SK-N-SH (cell line): Measurements from ENCODE around the gene SRXN1.

Source experiments
- CHD2 ChIP-seq: fragments of 150-350 bp; IDR thresholded peaks from 2 replicates; pipeline ENCODE4 v1.6.1; 2018; ENCODE audit warnings: low read length; ENCODE audit not compliant: partially characterized antibody
- RCOR1 ChIP-seq: fragments of 150-350 bp; IDR thresholded peaks from 2 replicates; pipeline ENCODE4 v1.6.1; 2017; ENCODE audit warnings: antibody characterized with exemption, low read length
- TCF12 ChIP-seq: IDR thresholded peaks from 2 replicates; pipeline ENCODE4 v1.4.0; 2012
- YY1 ChIP-seq: IDR thresholded peaks from 2 replicates; pipeline ENCODE4 v1.4.0; 2012; ENCODE audit warnings: low read depth, mild to moderate bottlenecking
- TF ChIP-seq, protein P1 (sequence below): IDR thresholded peaks from 2 replicates; pipeline ENCODE4 v1.6.1; 2012; ENCODE audit warnings: mild to moderate bottlenecking, low read depth, low read length, moderate library complexity
- TF ChIP-seq, protein P2 (sequence below): fragments of 200-600 bp; sonication (generic); IDR thresholded peaks from 2 replicates; pipeline ENCODE4 v1.6.1; 2017; ENCODE audit warnings: antibody characterized with exemption, mild to moderate bottlenecking, moderate library complexity
- TF ChIP-seq, protein P3 (sequence below): IDR thresholded peaks from 2 replicates; pipeline ENCODE4 v1.4.0; 2012; ENCODE audit warnings: low read depth

DNA sequence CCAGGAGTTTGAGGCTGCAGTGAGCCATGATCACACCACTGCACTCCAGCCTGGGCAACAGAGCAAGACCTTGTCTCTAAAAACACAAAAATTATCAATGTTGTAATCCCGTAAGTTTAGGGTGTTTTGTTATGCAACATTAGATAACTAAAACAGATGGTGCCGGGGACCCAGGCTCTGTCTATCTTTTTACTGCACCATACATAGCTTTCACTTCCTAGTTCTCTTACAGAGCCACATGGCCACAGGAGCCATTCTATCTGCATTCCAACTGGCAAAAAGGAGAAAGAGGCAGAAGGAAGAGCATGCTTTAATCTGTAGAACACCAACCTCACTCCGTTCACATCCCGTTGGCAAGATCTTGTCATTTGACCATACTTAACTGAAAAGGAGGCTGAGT lies 37.5 kb downstream of the SRXN1 start:
- TF ChIP-seq, protein P1, sequence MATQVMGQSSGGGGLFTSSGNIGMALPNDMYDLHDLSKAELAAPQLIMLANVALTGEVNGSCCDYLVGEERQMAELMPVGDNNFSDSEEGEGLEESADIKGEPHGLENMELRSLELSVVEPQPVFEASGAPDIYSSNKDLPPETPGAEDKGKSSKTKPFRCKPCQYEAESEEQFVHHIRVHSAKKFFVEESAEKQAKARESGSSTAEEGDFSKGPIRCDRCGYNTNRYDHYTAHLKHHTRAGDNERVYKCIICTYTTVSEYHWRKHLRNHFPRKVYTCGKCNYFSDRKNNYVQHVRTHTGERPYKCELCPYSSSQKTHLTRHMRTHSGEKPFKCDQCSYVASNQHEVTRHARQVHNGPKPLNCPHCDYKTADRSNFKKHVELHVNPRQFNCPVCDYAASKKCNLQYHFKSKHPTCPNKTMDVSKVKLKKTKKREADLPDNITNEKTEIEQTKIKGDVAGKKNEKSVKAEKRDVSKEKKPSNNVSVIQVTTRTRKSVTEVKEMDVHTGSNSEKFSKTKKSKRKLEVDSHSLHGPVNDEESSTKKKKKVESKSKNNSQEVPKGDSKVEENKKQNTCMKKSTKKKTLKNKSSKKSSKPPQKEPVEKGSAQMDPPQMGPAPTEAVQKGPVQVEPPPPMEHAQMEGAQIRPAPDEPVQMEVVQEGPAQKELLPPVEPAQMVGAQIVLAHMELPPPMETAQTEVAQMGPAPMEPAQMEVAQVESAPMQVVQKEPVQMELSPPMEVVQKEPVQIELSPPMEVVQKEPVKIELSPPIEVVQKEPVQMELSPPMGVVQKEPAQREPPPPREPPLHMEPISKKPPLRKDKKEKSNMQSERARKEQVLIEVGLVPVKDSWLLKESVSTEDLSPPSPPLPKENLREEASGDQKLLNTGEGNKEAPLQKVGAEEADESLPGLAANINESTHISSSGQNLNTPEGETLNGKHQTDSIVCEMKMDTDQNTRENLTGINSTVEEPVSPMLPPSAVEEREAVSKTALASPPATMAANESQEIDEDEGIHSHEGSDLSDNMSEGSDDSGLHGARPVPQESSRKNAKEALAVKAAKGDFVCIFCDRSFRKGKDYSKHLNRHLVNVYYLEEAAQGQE = no peak
- TF ChIP-seq, protein P2, sequence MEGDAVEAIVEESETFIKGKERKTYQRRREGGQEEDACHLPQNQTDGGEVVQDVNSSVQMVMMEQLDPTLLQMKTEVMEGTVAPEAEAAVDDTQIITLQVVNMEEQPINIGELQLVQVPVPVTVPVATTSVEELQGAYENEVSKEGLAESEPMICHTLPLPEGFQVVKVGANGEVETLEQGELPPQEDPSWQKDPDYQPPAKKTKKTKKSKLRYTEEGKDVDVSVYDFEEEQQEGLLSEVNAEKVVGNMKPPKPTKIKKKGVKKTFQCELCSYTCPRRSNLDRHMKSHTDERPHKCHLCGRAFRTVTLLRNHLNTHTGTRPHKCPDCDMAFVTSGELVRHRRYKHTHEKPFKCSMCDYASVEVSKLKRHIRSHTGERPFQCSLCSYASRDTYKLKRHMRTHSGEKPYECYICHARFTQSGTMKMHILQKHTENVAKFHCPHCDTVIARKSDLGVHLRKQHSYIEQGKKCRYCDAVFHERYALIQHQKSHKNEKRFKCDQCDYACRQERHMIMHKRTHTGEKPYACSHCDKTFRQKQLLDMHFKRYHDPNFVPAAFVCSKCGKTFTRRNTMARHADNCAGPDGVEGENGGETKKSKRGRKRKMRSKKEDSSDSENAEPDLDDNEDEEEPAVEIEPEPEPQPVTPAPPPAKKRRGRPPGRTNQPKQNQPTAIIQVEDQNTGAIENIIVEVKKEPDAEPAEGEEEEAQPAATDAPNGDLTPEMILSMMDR = no peak
- TF ChIP-seq, protein P3, sequence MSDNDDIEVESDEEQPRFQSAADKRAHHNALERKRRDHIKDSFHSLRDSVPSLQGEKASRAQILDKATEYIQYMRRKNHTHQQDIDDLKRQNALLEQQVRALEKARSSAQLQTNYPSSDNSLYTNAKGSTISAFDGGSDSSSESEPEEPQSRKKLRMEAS = no peak
- TF ChIP-seq YY1 (no peak), RCOR1 (no peak), CHD2 (no peak), TCF12 (no peak)
